Omental fat pad (tissue), 4 donors: Measurements from ENCODE around the gene AGMO. TPM values are rescaled to one million over a fixed set of nuclear protein-coding genes. Genes with fewer than 3 reads are reported as not detected.

ENCODE experiments used
- ATAC-seq: fragments of 150-250 bp; one replicate; pipeline ENCODE4 v1.9.1; 2016; ENCODE audit warnings: mild to moderate bottlenecking, moderate library complexity; ENCODE audit not compliant: low FRiP score
- DNase-seq: peaks from one replicate; pipeline ENCODE4 v3.0.0-alpha.2; 2019; ENCODE audit warnings: low spot score
- total RNA-seq, 4 donors: library from RNA; depleted of rRNA; stranded (reverse); fragments of >200 nt; gene quantifications; one replicate each; pipeline ENCODE4 v1.1.0, GENCODE V29; 2016
- TF ChIP-seq, protein P1 (sequence below), 3 donors: fragments of 450-650 bp; IDR thresholded peaks; one replicate each; pipeline ENCODE4 v1.5.1; 2016 to 2017; ENCODE audit warnings: antibody characterized with exemption in 3 of 3, mild to moderate bottlenecking in 3 of 3, moderate library complexity in 2 of 3

Gene AGMO
- total RNA-seq, 4 donors from 2014 or later: 2.2 to 21.1 (median 3.9) TPM

DNA sequence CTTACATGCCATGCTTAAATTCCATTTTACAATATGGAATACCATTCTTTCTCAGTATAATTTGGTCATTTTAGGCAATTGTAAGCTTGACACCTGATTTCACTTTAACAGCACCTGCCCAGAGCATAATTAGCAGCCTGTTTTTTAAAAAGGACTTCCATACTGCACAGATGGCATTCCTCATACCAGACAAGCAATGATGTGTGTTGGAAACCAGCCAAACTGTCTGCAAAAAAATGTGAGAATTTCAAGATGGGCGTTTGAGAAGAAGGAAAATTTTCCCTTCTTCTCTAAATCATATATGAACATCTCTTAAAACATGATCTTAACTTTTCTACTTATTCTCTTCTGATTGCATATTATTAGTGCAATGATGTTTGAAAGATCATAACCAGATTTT lies 40.4 kb upstream of the AGMO start:
- no peak for DNase-seq
- TF ChIP-seq, protein P1, sequence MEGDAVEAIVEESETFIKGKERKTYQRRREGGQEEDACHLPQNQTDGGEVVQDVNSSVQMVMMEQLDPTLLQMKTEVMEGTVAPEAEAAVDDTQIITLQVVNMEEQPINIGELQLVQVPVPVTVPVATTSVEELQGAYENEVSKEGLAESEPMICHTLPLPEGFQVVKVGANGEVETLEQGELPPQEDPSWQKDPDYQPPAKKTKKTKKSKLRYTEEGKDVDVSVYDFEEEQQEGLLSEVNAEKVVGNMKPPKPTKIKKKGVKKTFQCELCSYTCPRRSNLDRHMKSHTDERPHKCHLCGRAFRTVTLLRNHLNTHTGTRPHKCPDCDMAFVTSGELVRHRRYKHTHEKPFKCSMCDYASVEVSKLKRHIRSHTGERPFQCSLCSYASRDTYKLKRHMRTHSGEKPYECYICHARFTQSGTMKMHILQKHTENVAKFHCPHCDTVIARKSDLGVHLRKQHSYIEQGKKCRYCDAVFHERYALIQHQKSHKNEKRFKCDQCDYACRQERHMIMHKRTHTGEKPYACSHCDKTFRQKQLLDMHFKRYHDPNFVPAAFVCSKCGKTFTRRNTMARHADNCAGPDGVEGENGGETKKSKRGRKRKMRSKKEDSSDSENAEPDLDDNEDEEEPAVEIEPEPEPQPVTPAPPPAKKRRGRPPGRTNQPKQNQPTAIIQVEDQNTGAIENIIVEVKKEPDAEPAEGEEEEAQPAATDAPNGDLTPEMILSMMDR (IDR thresholded peaks at IDR 0.05): no peak
- no peak for ATAC-seq

DNA sequence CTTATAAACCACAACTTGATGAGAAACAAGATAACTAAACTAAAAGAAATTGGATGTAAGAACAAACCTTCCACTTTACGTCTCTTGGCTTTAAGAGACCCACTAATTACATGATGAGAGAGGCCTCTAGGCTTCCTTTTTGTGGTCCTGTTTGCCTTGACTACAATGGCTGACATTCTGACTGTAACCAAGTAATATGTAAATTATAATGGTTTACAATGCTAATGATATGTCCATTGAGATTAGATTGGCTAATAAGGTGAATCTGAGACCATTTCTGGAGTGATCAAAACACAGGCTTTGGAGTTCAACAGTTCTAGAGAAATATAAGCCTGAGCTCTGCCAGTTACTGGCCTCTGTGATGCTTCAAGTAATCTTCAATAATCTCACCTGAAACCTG lies 39.4 kb upstream of the AGMO start:
- TF ChIP-seq, protein P1 (IDR thresholded peaks at IDR 0.05): no peak
- DNase-seq (no peak), ATAC-seq (no peak)

DNA sequence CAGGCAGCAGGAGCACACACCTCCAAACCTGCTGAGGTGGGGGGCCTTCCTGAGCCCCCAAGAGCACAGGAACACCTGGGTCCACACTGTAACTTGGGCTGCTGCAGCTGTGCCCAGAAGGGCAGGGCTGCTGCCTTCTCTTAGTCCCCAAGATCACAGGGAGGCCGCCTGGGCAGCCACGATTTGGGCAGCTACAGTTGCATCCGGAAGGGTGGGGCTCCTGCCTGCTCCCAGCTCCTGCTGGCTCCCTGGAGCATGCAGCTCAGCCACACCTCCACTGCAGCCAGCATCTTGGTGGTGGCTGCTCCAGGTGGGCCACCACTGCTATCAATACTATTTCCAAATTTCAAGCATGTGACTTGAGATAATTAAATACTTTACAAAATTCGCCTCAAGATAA lies 38.5 kb upstream of the AGMO start:
- ATAC-seq (no peak), DNase-seq (no peak)
- TF ChIP-seq, protein P1 (IDR thresholded peaks at IDR 0.05): no peak

DNA sequence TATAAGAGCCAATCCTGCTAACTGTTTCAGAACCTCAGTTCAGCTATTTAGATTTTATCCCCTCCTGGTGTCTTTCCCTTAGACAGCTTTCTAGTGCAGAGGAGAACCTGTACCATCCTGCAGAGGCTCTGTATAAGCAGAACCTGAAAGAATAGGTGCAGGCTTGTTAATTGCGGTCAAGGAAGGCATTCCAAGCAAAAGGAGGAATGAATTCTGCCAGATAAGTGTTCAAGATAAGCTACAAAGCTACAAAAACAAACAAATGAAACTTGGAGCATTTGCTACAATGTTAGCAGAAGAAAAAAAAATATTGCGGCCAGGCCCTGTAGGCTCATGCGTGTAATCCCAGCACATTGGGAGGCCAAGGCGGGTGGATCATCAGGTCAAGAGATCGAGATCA lies 32.6 kb upstream of the AGMO start:
- no peak for DNase-seq

DNA sequence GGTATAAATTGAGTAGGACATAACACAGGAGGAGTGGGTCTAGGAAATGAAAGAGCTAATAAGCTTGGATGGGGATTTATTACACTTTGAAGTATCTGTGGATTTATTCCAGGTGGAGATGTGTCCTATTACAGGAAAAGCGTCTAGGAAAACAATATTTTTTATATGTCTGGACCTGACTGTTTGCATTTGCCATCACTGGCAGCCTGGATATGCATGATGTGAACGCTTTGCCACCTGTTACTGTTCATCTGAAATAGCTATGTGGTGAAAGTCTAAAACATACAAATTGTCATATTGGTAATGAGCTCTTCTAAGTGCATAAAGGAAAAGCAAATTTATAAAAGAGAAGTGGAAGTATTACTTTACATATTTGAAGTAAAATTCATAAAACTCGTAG lies 31.6 kb upstream of the AGMO start:
- ATAC-seq (no peak), DNase-seq (no peak)

More for the DNA sequence above, 32.6 kb upstream of the AGMO start:
- TF ChIP-seq, protein P1 (IDR thresholded peaks at IDR 0.05): no peak
- ATAC-seq: no peak

DNA sequence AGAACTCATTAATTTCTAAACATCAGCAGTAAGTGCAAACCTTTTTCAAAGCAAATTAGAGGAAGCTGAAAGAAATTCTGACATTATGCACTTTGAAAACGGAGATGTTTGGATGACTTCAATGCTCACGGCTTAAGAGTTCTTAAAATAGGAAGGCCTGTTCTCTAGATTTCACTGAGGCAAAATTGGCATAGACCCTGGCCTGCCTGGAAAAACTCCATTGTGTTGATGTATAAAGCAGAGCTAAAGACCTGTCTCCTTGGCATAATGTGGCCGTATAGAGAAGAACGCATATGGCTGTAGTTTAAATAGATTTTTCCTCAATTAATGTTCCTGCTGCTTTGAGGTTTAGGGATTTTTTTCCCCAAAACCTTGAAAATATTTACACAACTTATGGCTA lies 24.5 kb upstream of the AGMO start:
- no peak for DNase-seq
- TF ChIP-seq, protein P1 (IDR thresholded peaks at IDR 0.05): no peak
- no peak for ATAC-seq

More for the DNA sequence above, 31.6 kb upstream of the AGMO start:
- TF ChIP-seq, protein P1 (IDR thresholded peaks at IDR 0.05): no peak

DNA sequence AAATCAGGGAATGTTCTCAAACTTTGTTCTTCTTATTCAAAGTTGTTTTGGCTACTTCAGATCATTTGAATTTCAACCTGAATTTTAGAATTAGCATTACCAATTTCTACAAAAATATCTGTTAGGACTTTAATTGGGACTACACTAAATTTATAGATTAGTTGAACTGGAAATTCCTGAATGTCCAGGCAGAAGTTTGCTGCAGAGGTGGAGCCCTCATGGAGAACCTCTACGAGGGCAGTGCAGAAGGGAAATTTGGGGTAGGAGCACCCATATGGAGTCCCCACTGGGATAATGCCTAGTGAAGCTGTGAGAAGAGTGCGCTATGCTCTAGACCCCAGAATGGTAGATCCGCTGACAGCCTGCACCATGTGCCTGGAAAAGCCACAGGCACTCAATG lies 22.8 kb upstream of the AGMO start:
- TF ChIP-seq, protein P1 (IDR thresholded peaks at IDR 0.05): no peak
- ATAC-seq (no peak), DNase-seq (no peak)
